Medulla oblongata (tissue), 1 donor: ENCODE results near the gene UBE4A.

Experiments
- DNase-seq: peaks from one replicate; pipeline ENCODE4 v3.0.0-alpha.2; 2015; ENCODE audit errors: extremely low spot score

The UBE4A gene

DNA sequence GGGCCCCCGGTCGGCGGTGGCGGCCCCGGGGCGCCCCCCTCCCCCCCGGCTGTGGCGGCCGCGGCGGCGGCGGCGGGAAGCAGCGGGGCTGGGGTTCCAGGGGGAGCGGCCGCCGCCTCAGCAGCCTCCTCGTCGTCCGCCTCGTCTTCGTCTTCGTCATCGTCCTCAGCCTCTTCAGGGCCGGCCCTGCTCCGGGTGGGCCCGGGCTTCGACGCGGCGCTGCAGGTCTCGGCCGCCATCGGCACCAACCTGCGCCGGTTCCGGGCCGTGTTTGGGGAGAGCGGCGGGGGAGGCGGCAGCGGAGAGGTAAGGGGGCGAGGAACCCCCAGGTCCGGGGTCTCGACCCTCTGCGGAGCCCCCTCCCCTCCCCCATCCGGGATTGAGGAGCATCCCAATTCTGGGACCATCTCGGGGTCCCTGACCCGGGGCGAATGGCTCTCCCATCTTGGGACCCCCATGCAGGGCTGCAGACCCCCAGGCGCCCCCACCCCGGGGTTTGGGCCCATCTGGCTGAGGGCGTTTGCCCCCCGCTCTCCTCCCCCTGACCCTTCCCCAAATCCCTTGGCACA, 77.3 kb downstream of the UBE4A start:
- no peak for DNase-seq

DNA sequence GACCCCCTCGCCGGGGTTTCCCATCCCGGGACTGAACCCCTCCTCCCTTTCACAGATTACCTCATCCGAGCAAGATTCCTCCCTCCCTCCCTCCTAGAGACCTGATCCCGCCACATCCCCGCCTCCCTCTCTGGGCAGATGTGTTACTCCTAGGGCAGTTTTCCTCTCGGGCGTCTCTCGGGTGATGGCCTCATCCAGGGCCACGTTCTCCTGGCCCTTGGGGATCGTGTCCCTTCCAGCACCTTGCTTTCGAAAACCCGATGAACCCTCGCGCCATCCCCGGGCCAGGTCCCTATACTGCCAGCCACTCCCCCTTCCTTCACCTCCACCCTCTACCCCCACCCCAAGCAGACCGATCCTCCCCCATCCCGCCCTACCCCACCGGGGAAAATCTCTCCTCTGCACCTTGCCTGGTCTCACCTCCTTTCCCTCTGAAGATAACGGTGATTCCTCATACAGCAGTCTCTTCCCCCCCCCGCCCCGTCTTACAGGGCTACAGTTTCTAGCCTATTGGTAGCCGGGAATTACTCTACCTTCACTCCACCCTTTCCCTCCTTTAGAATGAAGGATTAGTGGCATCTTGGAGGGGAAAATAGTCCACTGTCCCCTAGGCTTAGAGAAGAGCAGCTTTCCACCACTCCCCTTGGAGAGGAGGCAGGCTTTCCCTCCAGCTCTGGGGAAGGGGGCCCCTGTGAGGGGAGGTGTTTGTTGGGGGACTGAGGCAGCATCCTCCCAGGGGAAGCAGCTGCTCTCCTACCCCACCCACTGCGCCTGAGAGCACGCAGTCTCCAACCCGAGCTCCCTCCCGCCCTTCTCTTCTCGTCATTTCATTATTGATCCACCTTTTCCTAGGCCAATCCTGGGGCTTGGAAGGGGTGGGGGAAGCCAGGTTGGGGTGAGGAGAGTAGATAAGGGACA, 78.1 kb downstream of the UBE4A start:
- DNase-seq = peak; percentile 35

DNA sequence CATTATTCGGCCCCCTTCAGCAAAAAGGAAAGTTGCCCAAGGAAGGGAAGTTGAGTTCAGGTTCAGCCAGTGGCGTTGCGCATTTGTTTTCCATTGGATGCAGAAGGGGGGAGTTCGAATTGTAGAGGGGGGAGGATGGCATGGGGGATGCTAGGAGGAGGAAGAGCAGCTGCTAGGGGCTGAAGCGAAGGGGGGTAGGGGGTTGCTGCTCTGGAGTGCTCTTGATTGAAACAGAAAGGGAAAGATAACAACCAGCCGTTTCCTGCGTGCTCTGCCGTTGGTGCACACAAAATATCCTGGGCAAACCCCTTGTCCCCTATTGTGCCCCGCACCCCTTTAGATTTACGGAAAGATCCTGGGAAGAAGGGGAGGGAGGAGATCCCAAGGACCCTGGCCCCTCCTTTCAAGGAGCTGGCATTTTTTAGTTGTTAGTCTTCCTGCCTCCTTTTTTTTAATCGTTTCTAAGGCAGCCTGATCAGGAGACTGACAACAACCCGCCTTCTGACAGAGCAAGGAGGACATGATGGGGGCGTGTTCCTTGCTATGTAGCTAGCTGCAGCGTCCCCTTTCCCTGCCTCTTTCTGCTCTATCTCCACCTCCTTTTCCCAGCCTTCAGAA, 79.0 kb downstream of the UBE4A start:
- DNase-seq = peak; percentile 72

DNA sequence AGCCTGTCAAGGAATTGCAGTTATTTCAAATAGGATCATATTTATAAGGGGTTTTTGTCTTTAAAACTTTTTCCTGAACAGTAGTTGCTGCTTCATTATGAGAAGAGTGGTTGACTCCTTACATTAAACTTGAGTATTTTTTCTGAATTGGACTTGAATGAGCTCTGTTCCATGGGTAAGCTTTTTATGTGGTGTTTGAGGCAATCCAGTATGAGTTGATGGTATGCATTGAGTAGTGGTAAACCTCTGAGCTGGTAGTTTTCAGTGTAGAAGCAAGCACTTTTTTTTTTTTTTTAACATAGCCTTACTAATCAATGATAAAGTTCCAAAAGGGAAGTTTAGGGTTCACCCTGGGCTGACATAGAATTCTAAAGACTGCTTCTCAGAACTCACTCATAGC, 80.2 kb downstream of the UBE4A start:
- no peak for DNase-seq

DNA sequence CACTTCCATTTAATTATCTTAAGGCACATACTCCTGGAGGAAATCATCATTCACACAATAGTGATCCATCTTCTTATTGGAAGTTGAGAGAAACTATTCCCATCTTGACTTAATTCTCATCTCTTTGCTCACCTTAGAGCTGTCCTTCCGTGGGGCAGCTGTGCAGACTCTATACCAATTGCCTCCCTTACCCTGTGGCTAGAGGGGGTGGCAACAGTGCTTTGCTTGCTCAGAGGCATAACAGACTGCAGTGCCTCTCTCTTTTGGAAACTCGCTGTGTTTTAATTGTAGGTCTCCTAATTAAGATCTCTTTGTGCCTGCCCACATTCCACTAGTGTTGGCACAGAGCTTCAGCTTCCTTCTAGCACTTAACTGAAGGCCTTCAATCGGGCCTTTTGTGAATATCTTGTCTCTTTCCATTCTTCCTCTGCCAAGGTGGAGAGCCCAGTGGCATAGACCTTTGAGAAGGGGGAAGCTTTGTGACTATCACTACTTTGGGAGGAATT, 82.4 kb downstream of the UBE4A start:
- DNase-seq = peak; percentile 11

DNA sequence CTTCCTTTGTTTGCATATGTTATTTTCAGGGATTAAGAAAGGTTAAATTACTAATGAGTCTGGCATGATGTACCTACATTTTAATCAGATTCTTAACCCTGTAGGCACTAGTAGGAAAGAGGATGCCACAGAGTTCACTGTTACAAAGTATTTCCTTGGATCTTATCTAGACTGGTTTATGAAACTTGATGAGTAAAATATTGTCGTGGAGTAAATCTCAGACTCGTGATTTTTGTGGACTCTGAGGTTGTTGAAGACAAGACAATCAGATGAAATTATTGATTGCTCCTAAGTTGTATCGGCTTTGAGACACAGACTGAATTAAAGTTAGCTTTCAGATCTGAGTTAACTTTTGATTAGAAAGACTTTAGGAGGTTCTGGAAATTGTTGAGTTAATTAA, 82.9 kb downstream of the UBE4A start:
- no peak for DNase-seq

DNA sequence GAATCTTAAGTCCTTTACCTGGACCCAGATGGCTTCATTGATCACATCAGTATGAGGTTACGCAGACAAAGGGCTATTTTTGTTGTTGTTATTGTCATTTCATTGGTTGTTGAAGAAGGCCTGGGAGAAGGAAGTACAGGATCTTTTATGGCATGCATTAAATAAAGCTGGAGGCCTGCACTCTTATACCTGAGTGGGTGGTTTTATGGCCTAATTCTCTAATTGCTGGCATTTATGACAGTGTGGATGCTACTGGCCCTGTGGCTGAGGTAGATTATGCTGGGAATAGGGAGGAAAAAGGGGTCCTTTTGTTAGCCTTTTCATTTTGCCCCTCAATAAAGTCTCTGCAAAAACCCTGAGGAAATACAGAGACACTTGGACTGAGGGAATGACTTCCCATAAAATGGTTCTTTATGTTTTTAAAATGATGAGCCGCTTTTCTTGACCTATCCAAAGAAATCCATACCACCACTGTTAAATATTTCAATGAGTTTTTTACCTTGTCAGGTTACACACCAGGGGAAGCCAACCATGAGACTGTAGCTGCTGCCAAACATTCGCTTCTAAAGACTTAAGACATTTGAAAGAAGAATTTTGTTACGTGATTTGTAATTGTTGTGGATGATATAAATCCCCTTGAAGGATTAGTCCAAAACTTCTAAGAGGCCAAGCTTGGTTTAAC, 83.6 kb downstream of the UBE4A start:
- DNase-seq = no peak

DNA sequence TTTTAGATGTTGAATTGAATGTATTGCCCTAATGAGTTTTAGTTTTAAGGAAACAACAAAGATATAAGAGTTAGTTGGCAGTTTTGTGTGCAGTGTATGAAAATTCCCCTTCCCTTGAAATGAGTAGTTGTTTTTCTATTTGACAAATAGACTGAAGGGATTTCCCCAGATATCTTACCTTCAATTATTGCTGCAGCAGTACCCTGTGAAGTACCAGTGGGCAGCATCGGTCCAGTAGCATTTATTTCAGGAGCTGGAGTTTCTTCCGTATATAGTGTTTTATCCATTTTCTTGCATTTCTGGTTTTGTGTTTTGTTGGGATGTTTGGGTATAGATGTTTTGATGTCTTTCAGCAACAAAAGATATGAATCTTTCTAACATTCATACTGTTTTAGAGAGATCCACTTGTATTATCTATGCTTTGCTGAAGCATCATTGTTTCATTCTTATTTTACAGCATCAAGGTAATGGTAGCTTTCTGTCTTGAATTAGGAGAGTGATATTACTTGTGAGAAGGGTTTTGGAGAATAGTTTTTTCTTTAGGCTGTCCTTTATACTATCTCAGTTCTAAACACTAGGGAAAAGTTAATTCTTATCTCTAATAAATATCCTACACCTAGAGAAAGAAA, 84.3 kb downstream of the UBE4A start:
- no peak for DNase-seq

DNA sequence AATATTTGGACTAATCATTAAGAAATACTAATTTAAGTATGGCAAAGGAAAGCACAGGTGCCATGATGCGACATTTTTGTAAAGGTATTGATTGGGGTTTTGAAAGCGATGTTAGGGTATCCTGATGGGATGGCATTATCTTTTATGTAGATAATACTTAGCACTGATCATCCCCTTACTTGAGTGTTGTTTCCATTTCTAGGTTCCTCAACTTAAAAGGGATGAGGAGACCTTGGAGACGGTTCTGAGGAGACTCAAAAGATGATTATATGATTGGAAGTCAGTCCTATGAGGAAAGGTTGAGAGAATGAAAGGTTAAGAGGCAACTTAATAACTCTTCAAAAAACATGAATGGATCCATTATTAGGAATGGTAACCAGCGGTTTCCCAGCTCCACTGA, 88.0 kb downstream of the UBE4A start:
- DNase-seq = no peak

DNA sequence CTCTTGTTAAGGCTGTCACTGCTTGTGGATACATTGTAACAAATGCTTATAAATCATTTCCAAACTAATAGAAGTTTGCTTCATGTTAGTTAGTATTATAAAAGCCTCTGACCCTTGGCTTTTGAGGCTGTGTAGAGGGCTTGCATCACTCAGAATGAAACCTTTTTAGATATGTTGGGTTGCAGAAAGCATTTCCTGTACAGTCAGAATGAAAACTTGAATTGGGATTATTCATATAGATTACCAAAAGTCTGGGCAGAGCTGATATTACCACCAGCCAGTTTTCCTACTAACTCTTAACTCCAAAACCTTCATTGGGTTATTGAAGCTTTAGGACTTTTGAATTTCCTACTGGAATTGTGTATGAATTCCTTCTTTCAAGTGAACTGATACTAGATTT, 88.9 kb downstream of the UBE4A start:
- no peak for DNase-seq
